Ovary (tissue), 3 donors: ENCODE data around the gene EPB41L2.

ENCODE experiments used
- CTCF ChIP-seq, 3 donors: fragments of 450-650 bp in 2 of 3; fragments of 200-600 bp in 1 of 3; IDR thresholded peaks; one replicate each; pipeline versions ENCODE4 v1.5.1 to v1.8.0; 2016 to 2022; ENCODE audit warnings: antibody characterized with exemption in 3 of 3, mild to moderate bottlenecking in 1 of 3
- EP300 ChIP-seq: sonication (generic); formaldehyde crosslinking; IDR thresholded peaks from one replicate; pipeline ENCODE4 v1.6.1; 2017; ENCODE audit warnings: antibody characterized with exemption
- POLR2A ChIP-seq: fragments of 450-650 bp; IDR thresholded peaks from one replicate; pipeline ENCODE4 v1.6.1; 2017; ENCODE audit warnings: antibody characterized with exemption, mild to moderate bottlenecking, moderate library complexity
- donor health status: DM: no; HTN: no; CAD: no.

DNA sequence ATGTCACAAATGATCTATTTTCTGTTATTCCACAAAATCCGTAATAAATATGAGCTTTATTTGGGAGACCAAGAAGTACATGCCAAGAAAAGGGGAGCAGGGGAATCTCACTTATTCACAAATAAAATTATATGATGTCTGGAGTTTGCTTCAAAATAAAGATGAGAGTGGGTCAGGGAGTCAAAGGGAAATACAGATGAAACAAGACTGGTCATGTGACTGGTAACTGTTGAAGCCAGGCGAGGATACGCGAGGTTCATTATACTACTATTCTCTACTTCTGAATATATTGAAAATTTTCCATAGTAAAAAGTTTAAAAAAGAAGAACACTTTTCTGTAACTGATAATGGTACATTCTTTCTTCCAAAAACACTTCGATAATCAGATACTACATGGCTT is 14.6 kb downstream of the EPB41L2 start:
- TF ChIP-seq POLR2A = no peak
- no peak for TF ChIP-seq CTCF (IDR thresholded peaks at IDR 0.05)
- no peak for TF ChIP-seq EP300
